PFSK-1 (cell line): ENCODE results near the gene THBD.

ENCODE experiments used
- FOXP2 ChIP-seq: optimal IDR thresholded peaks from 2 replicates; pipeline ENCODE3; 2011; ENCODE audit warnings: borderline replicate concordance, control low read depth, inconsistent platforms; ENCODE audit not compliant: insufficient read depth; ENCODE audit errors: extremely low read length, extremely low read depth
- POLR2AphosphoS5 ChIP-seq: IDR thresholded peaks from 2 replicates; pipeline ENCODE4 v1.6.1; 2012; ENCODE audit warnings: low read depth, mild to moderate bottlenecking, control low read depth, low read length, moderate library complexity
- REST ChIP-seq, 2 experiments: IDR thresholded peaks; 2 replicates each; pipeline versions ENCODE4 v1.6.1 to v1.8.0; 2011 to 2012; ENCODE audit warnings: low read depth in 2 of 2, low read length in 2 of 2, control low read depth in 1 of 2, inconsistent platforms in 1 of 2, mild to moderate bottlenecking in 1 of 2, moderate library complexity in 1 of 2; ENCODE audit not compliant: insufficient read depth in 1 of 2
- SIN3A ChIP-seq: IDR thresholded peaks from 2 replicates; pipeline ENCODE4 v1.6.1; 2012; ENCODE audit warnings: mild to moderate bottlenecking, low read length, moderate library complexity, borderline replicate concordance; ENCODE audit not compliant: insufficient read depth
- TAF1 ChIP-seq: IDR thresholded peaks from 2 replicates; pipeline ENCODE4 v1.6.1; 2012; ENCODE audit warnings: low read length, control low read depth, borderline replicate concordance; ENCODE audit not compliant: insufficient read depth

The THBD gene

GRCh38 chr20:23019403-23019802 is 30.1 kb downstream of the THBD start:
- no peak for TF ChIP-seq TAF1
- TF ChIP-seq POLR2AphosphoS5: no peak
- no peak for TF ChIP-seq REST (IDR thresholded peaks at IDR 0.05; ENCODE audit: insufficient read depth in 1 of 2, low read depth in 2 of 2, low read length in 2 of 2)
- TF ChIP-seq SIN3A: no peak
- TF ChIP-seq FOXP2: no peak

GRCh38 chr20:23018941-23019340 is 30.5 kb downstream of the THBD start:
- TF ChIP-seq SIN3A (no peak), REST (IDR thresholded peaks at IDR 0.05; ENCODE audit: insufficient read depth in 1 of 2, low read depth in 2 of 2, low read length in 2 of 2) (no peak), FOXP2 (no peak), POLR2AphosphoS5 (no peak), TAF1 (no peak)

DNA sequence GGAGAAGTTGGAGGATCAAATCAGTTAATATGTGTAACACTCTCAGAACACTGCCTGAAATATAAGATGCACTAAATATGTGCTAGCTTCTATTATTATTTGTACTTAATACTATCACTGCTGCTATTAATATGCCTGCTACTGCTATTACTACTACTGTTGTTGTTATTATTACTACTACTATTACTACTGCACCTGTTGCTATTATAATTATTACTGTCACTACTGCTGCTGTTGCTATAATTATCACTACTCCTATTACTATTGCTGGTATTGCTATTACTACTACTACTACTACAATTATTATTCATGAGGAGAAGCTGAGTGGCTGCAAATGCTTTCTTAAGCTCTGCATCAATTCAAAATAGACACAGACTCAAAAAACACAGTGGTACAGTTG is 31.0 kb downstream of the THBD start:
- no peak for TF ChIP-seq FOXP2
- no peak for TF ChIP-seq REST (IDR thresholded peaks at IDR 0.05; ENCODE audit: insufficient read depth in 1 of 2, low read depth in 2 of 2, low read length in 2 of 2)
- TF ChIP-seq TAF1: no peak
- TF ChIP-seq SIN3A: no peak

GRCh38 chr20:23017516-23017915 is 32.0 kb downstream of the THBD start:
- TF ChIP-seq POLR2AphosphoS5: no peak
- TF ChIP-seq FOXP2: no peak
- no peak for TF ChIP-seq SIN3A
- TF ChIP-seq TAF1: no peak
- TF ChIP-seq REST (IDR thresholded peaks at IDR 0.05; ENCODE audit: insufficient read depth in 1 of 2, low read depth in 2 of 2, low read length in 2 of 2): no peak

GRCh38 chr20:23013429-23013828 is 36.0 kb downstream of the THBD start:
- TF ChIP-seq POLR2AphosphoS5: no peak
- TF ChIP-seq TAF1: no peak
- TF ChIP-seq REST (IDR thresholded peaks at IDR 0.05; ENCODE audit: insufficient read depth in 1 of 2, low read depth in 2 of 2, low read length in 2 of 2): no peak
- TF ChIP-seq FOXP2: no peak
